Activated effector memory CD4-positive, alpha-beta T cell treated with anti-CD3 and anti-CD28 coated beads, Interleukin-2, amount 50 U/mL, for 16 hours (primary cell): ENCODE measurements around the gene MAP3K15.
"Not testable (repeated sequence)": the region's sequence is repeated elsewhere in the genome, so short reads cannot be mapped to it uniquely, and the experiment has no call there.

Experiments
- DNase-seq: peaks from one replicate; pipeline ENCODE4 v3.0.0-alpha.2; 2020

The MAP3K15 gene

GRCh38 chrX:19539665-19540064, 24.4 kb upstream of the MAP3K15 start:
- no peak for DNase-seq

GRCh38 chrX:19535476-19535875, 20.2 kb upstream of the MAP3K15 start:
- DNase-seq, result no peak

- no peak for DNase-seq
These were observed 17.4 kb upstream of the MAP3K15 start for GRCh38 chrX:19532709-19533108.

GRCh38 chrX:19517965-19518364, 2.7 kb upstream of the MAP3K15 start:
- DNase-seq, result no peak

GRCh38 chrX:19515615-19516105, 352 bp upstream of the MAP3K15 start:
- DNase-seq, result no peak

- DNase-seq, result no peak
These were observed 1.9 kb downstream of the MAP3K15 start for GRCh38 chrX:19513383-19513782.

- no peak for DNase-seq
These were observed 2.3 kb downstream of the MAP3K15 start for GRCh38 chrX:19512961-19513360.

GRCh38 chrX:19512359-19512758, 2.9 kb downstream of the MAP3K15 start:
- no peak for DNase-seq

GRCh38 chrX:19511796-19512195, 3.5 kb downstream of the MAP3K15 start:
- DNase-seq, result not testable (repeated sequence)

- DNase-seq, result no peak
These were observed 18.6 kb downstream of the MAP3K15 start for GRCh38 chrX:19496711-19497110.

GRCh38 chrX:19487520-19488200, 27.6 kb downstream of the MAP3K15 start:
- no peak for DNase-seq

- no peak for DNase-seq
These were observed 35.9 kb downstream of the MAP3K15 start for GRCh38 chrX:19479458-19479857.

GRCh38 chrX:19468383-19468782, 46.9 kb downstream of the MAP3K15 start:
- not testable (repeated sequence) for DNase-seq

GRCh38 chrX:19462879-19463278, 52.4 kb downstream of the MAP3K15 start:
- no peak for DNase-seq

- no peak for DNase-seq
These were observed 53.1 kb downstream of the MAP3K15 start for GRCh38 chrX:19462231-19462630.

GRCh38 chrX:19457662-19458061, 57.6 kb downstream of the MAP3K15 start:
- DNase-seq, result no peak

- DNase-seq, result no peak
These were observed 67.2 kb downstream of the MAP3K15 start for GRCh38 chrX:19448077-19448476.

GRCh38 chrX:19446397-19446796, 68.9 kb downstream of the MAP3K15 start:
- no peak for DNase-seq

- DNase-seq, result not testable (repeated sequence)
These were observed 69.5 kb downstream of the MAP3K15 start for GRCh38 chrX:19445772-19446171.

- no peak for DNase-seq
These were observed 71.3 kb downstream of the MAP3K15 start for GRCh38 chrX:19443869-19444526.

GRCh38 chrX:19440713-19441112, 74.6 kb downstream of the MAP3K15 start:
- no peak for DNase-seq

- not testable (repeated sequence) for DNase-seq
These were observed 92.6 kb downstream of the MAP3K15 start for GRCh38 chrX:19422661-19423060.

- no peak for DNase-seq
These were observed 105.0 kb downstream of the MAP3K15 start for GRCh38 chrX:19410259-19410658.

GRCh38 chrX:19403696-19404095, 111.6 kb downstream of the MAP3K15 start:
- DNase-seq, result no peak

GRCh38 chrX:19392703-19393102, 122.6 kb downstream of the MAP3K15 start:
- no peak for DNase-seq
